PC-9 (cell line): Measurements from ENCODE around the gene RGS11. TPM values are rescaled to one million over a fixed set of nuclear protein-coding genes. Genes with fewer than 3 reads are reported as not detected.

ENCODE experiments used
- BruUV-seq: library from RNA; stranded (reverse); fragments of 400-500 nt; replicated peaks from 2 replicates; lab custom pipeline; 2021; lab: Mats Ljungman, UMichigan
- CTCF ChIA-PET: fragments of 300-600 bp; sonication (Branson Sonifier 250); formaldehyde crosslinking; loops from one replicate; lab custom pipeline; 2022; ENCODE audit warnings: antibody characterized with exemption; lab: Charles Lee
- POLR2A ChIA-PET: fragments of 300-600 bp; sonication (Branson Sonifier 250); formaldehyde crosslinking; loops from one replicate; lab custom pipeline; 2022; ENCODE audit warnings: antibody characterized with exemption; ENCODE audit not compliant: unreplicated experiment; lab: Charles Lee
- DNase-seq, 2 experiments: peaks; one replicate each; pipeline versions ENCODE4 v3.0.0 to v3.0.0-alpha.2; 2015 to 2022; ENCODE audit warnings: mixed read lengths in 1 of 2
- H2AFZ ChIP-seq: fragments of 200-600 bp; sonication (generic); 2 replicates; pipeline ENCODE4 v1.8.1; 2017; ENCODE audit warnings: antibody characterized with exemption
- H3F3A ChIP-seq: fragments of 200-600 bp; sonication (generic); 2 replicates; pipeline ENCODE4 v1.8.1; 2017; ENCODE audit warnings: antibody characterized with exemption, mild to moderate bottlenecking, low read depth; ENCODE audit not compliant: insufficient read depth
- H3K27ac ChIP-seq: fragments of 200-600 bp; sonication (generic); 2 replicates; pipeline ENCODE4 v1.6.1; 2016; ENCODE audit warnings: mixed run types
- H3K27me3 ChIP-seq: fragments of 200-600 bp; sonication (generic); 2 replicates; pipeline ENCODE4 v1.6.1; 2016; ENCODE audit warnings: low read depth, mixed run types; ENCODE audit not compliant: insufficient read depth
- H3K36me3 ChIP-seq: fragments of 200-600 bp; sonication (generic); 2 replicates; pipeline ENCODE4 v1.6.1; 2016; ENCODE audit warnings: low read depth, mixed run types
- H3K4me1 ChIP-seq: fragments of 200-600 bp; sonication (generic); replicated peaks from 2 replicates; pipeline ENCODE4 v1.6.1; 2016; ENCODE audit warnings: mixed run types; ENCODE audit not compliant: insufficient read depth
- H3K4me2 ChIP-seq: fragments of 200-600 bp; sonication (generic); 2 replicates; pipeline ENCODE4 v1.6.1; 2017; ENCODE audit warnings: mixed run types
- H3K4me3 ChIP-seq: fragments of 200-600 bp; sonication (generic); 2 replicates; pipeline ENCODE4 v1.6.1; 2016; ENCODE audit warnings: mixed run types
- H3K79me2 ChIP-seq: fragments of 200-600 bp; sonication (generic); 2 replicates; pipeline ENCODE4 v1.6.1; 2017; ENCODE audit warnings: low read depth, mixed run types
- H3K9me2 ChIP-seq: fragments of 200-600 bp; sonication (generic); 2 replicates; pipeline ENCODE4 v1.8.1; 2017; ENCODE audit warnings: mild to moderate bottlenecking; ENCODE audit not compliant: insufficient read depth
- H3K9me3 ChIP-seq: fragments of 200-600 bp; sonication (generic); 2 replicates; pipeline ENCODE4 v1.8.1; 2016; ENCODE audit warnings: low read depth; ENCODE audit not compliant: insufficient read depth
- H4K20me1 ChIP-seq: fragments of 200-600 bp; sonication (generic); 2 replicates; pipeline ENCODE4 v1.8.1; 2017; ENCODE audit not compliant: insufficient read depth
- CTCF ChIP-seq: fragments of 200-600 bp; sonication (generic); conservative IDR thresholded peaks from 2 replicates; pipeline ENCODE4 v1.6.1; 2017; ENCODE audit warnings: mixed run types, antibody characterized with exemption, mild to moderate bottlenecking, moderate library complexity
- EZH2 ChIP-seq: fragments of 200-600 bp; sonication (generic); IDR thresholded peaks from 2 replicates; pipeline ENCODE4 v1.8.0; 2017; ENCODE audit warnings: antibody characterized with exemption, low read depth
- intact Hi-C: fragments of 100-400 bp; cut with micrococcal nuclease; formaldehyde crosslinking; loops from one replicate; pipeline ENCODE4 v1.10.0; 2022; ENCODE audit not compliant: unreplicated experiment
- total RNA-seq: library from RNA; stranded (reverse); gene quantifications from 2 replicates; pipeline ENCODE4 v1.2.3, GENCODE V29; 2021

RGS11 gene
- total RNA-seq, 1 experiment from 2014 or later, result not detected

- Histone ChIP-seq H2AFZ (no peak overlapping the region), H3K36me3 (no peaks in the 10 kb centered on the region), H3K79me2 (no peaks in the 10 kb centered on the region), H3K9me2 (no peaks in the 10 kb centered on the region), H3K27me3 (no peaks in the 10 kb centered on the region), H3K4me2 (no peak overlapping the region), H4K20me1 (no peaks in the 10 kb centered on the region; the same call in 1 of the 2 replicates), H3K4me1 (no peaks in the 10 kb centered on the region), H3K9me3 (no peaks in the 10 kb centered on the region), H3F3A (peaks cover 5% of the 10 kb centered on the region; the same call in 1 of the 2 replicates), H3K4me3 (no peak overlapping the region), H3K27ac (no peak overlapping the region)
- DNase-seq, result no peak
- intact Hi-C loops, result no loop called here
- POLR2A ChIA-PET, result no interaction called here
- no TSS peak for BruUV-seq
- no peak for TF ChIP-seq EZH2
- TF ChIP-seq CTCF, result no peak
- CTCF ChIA-PET, result no interaction called here
These were observed 12.5 kb upstream of the RGS11 start for GRCh38 chr16:287981-288920.

GRCh38 chr16:287298-287811, 11.6 kb upstream of the RGS11 start:
- Histone ChIP-seq H3K27me3 (no peaks in the 10 kb centered on the region), H3K36me3 (no peaks in the 10 kb centered on the region), H3K4me3 (no peak overlapping the region), H3K4me1 (no peaks in the 10 kb centered on the region), H3K9me3 (no peaks in the 10 kb centered on the region), H3K4me2 (no peak overlapping the region), H3K27ac (no peak overlapping the region), H4K20me1 (no peaks in the 10 kb centered on the region; the same call in 1 of the 2 replicates), H3K79me2 (no peaks in the 10 kb centered on the region), H3K9me2 (no peaks in the 10 kb centered on the region), H3F3A (peaks cover 5% of the 10 kb centered on the region; the same call in 1 of the 2 replicates), H2AFZ (no peak overlapping the region)
- no peak for TF ChIP-seq EZH2
- TF ChIP-seq CTCF, result no peak
- no TSS peak for BruUV-seq
- no peak for DNase-seq
- ChIA-PET POLR2A (no interaction called here), CTCF (no interaction called here)
- intact Hi-C loops, result no loop called here

GRCh38 chr16:286491-287297, 10.9 kb upstream of the RGS11 start:
- no peak for DNase-seq
- Histone ChIP-seq H3K27me3 (no peaks in the 10 kb centered on the region), H3K4me3 (no peak overlapping the region), H3K79me2 (no peaks in the 10 kb centered on the region), H3K9me3 (no peaks in the 10 kb centered on the region), H3K9me2 (no peaks in the 10 kb centered on the region), H3K27ac (no peak overlapping the region), H4K20me1 (no peaks in the 10 kb centered on the region; the same call in 1 of the 2 replicates), H3F3A (peaks cover 5% of the 10 kb centered on the region; the same call in 1 of the 2 replicates), H2AFZ (no peak overlapping the region), H3K4me2 (no peak overlapping the region), H3K4me1 (no peaks in the 10 kb centered on the region), H3K36me3 (no peaks in the 10 kb centered on the region)
- CTCF ChIA-PET, result no interaction called here
- TF ChIP-seq EZH2 (no peak), CTCF (no peak)
- intact Hi-C loops, result no loop called here
- BruUV-seq, result no TSS peak
- POLR2A ChIA-PET, result no interaction called here
